Ovary (tissue), 9 donors: ENCODE results near the gene DNAJB8. TPM values are rescaled to one million over a fixed set of nuclear protein-coding genes. Genes with fewer than 3 reads are reported as not detected.

Source experiments
- DNase-seq, 5 donors: peaks; one replicate each; pipeline ENCODE4 v3.0.0-alpha.2; 2019 to 2020
- H3K27ac ChIP-seq, 2 donors: fragments of 200-600 bp; one replicate each; pipeline versions ENCODE4 v1.5.1 to v1.8.0; 2019 to 2022
- H3K27me3 ChIP-seq: fragments of 200-600 bp; one replicate; pipeline ENCODE4 v1.8.0; 2022
- H3K36me3 ChIP-seq: fragments of 200-600 bp; sonication (generic); one replicate; pipeline ENCODE4 v1.5.1; 2019
- H3K4me1 ChIP-seq: one replicate; pipeline ENCODE4 v1.8.1; 2013; ENCODE audit warnings: mild to moderate bottlenecking, moderate library complexity; ENCODE audit not compliant: insufficient read depth
- H3K4me3 ChIP-seq: fragments of 200-600 bp; sonication (generic); one replicate; pipeline ENCODE4 v1.5.1; 2017
- H3K9me3 ChIP-seq, 2 donors: fragments of 200-600 bp in 1 of 2; sonication (generic) in 1 of 2; one replicate each; pipeline versions ENCODE4 v1.5.1 to v1.8.1; 2013 to 2019; ENCODE audit warnings: mild to moderate bottlenecking in 1 of 2, moderate library complexity in 1 of 2
- EP300 ChIP-seq: sonication (generic); formaldehyde crosslinking; IDR thresholded peaks from one replicate; pipeline ENCODE4 v1.6.1; 2017; ENCODE audit warnings: antibody characterized with exemption
- POLR2A ChIP-seq: fragments of 450-650 bp; IDR thresholded peaks from one replicate; pipeline ENCODE4 v1.6.1; 2017; ENCODE audit warnings: antibody characterized with exemption, mild to moderate bottlenecking, moderate library complexity
- WGBS, 3 donors: extraction: QIAGEN DNeasy Blood & Tissue Kit in 1 of 3; methylation state at CpG; one replicate each; pipeline versions ENCODE4 v1.1.5 to v1.1.7; 2013 to 2017; 5-methylcytosine and 5-hydroxymethylcytosine counted together
- intact Hi-C, 4 donors: fragments of 100-400 bp; cut with DNase I; formaldehyde crosslinking; loops; one replicate each; pipeline versions ENCODE4 v1.11.0 to v1.15.1; 2022 to 2023
- polyA plus RNA-seq, 2 donors: library from polyadenylated mRNA; stranded (reverse); fragments of 200-250 nt in 1 of 2; fragments of 350-450 nt in 1 of 2; fragmentation: Illumina TruSeq in 1 of 2; extraction: RNeasy Lipid Tissue Mini Kit (QIAGEN cat#74804) in 1 of 2; gene quantifications; one replicate each; pipeline ENCODE4 v1.2.3, GENCODE V29; 2013 to 2014
- total RNA-seq, 7 donors: library from RNA; depleted of rRNA in 2 of 7; stranded (reverse); fragments of >200 nt in 2 of 7; fragmentation: NEBNext Ultra II Directional in 3 of 7; extraction: Animal tissue kit (Norgen Biotek cat#: 25700) in 3 of 7; gene quantifications; one replicate each; pipeline versions ENCODE4 v1.1.0 to v1.2.4, GENCODE V29; 2016 to 2023
- TF ChIP-seq, protein P1 (sequence below), 3 donors: fragments of 450-650 bp in 2 of 3; fragments of 200-600 bp in 1 of 3; IDR thresholded peaks; one replicate each; pipeline versions ENCODE4 v1.5.1 to v1.8.0; 2016 to 2022; ENCODE audit warnings: antibody characterized with exemption in 3 of 3, mild to moderate bottlenecking in 1 of 3
- donor health status: DM: no; HTN: no; CAD: no; lungs with moderate emphysema.
- donor health status: DM: no; HTN: no; CAD: no.
- donor health status: Bipolar disorder and iron deficiency.
- donor health status: DM: yes; HTN: yes; CAD: no.
- donor health status: DM: no; HTN: no; CAD: no.
- donor health status: DM: yes; HTN: yes; CAD: no.

The DNAJB8 gene
- total and polyA plus RNA-seq, 9 donors: not detected

- intact Hi-C loops: no loop called here
- Histone ChIP-seq H3K4me1 (no peaks in the 10 kb centered on the region), H3K9me3 (no peaks in the 10 kb centered on the region), H3K36me3 (no peaks in the 10 kb centered on the region), H3K4me3 (no peak overlapping the region), H3K27ac (no peak overlapping the region), H3K27me3 (no peaks in the 10 kb centered on the region)
- no peak for DNase-seq
- WGBS, 3 donors: 54 to 61% (median 59%) methylated on average over 13 of the region's 13 CpGs
- TF ChIP-seq, protein P1, sequence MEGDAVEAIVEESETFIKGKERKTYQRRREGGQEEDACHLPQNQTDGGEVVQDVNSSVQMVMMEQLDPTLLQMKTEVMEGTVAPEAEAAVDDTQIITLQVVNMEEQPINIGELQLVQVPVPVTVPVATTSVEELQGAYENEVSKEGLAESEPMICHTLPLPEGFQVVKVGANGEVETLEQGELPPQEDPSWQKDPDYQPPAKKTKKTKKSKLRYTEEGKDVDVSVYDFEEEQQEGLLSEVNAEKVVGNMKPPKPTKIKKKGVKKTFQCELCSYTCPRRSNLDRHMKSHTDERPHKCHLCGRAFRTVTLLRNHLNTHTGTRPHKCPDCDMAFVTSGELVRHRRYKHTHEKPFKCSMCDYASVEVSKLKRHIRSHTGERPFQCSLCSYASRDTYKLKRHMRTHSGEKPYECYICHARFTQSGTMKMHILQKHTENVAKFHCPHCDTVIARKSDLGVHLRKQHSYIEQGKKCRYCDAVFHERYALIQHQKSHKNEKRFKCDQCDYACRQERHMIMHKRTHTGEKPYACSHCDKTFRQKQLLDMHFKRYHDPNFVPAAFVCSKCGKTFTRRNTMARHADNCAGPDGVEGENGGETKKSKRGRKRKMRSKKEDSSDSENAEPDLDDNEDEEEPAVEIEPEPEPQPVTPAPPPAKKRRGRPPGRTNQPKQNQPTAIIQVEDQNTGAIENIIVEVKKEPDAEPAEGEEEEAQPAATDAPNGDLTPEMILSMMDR (IDR thresholded peaks at IDR 0.05): no peak
- TF ChIP-seq EP300: no peak
- no peak for TF ChIP-seq POLR2A
Measured at GRCh38 chr3:128470134-128470899, 3.6 kb upstream of the DNAJB8 start.

DNA sequence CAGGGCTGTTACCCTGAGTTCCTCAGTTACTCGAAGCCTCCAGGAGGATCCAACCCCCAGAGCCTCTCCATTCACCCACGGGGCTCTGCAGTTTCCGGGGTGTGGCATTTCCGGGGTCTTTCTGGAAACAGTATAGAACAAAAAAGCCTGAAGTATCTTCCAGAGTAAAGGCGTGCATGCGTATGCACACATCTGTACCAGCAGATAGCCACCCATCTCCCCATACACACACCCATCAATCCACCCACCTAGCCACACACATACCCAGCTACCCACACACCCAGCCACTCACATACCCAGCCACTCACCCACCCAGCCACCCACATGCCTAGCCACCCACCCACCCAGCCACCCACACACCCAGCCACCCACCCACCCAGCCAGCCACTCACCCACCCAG is 2.9 kb upstream of the DNAJB8 start:
- 82 to 89% (median 87%) methylated on average over 6 of the region's 6 CpGs for WGBS, 3 donors
- no peak overlapping the region for H3K4me3 ChIP-seq
- intact Hi-C loops: no loop called here
- DNase-seq: no peak
- H3K9me3 ChIP-seq: no peaks in the 10 kb centered on the region
- no peak overlapping the region for H3K27ac ChIP-seq
- H3K4me1 ChIP-seq: no peaks in the 10 kb centered on the region
- H3K27me3 ChIP-seq: no peaks in the 10 kb centered on the region
- TF ChIP-seq, protein P1 (IDR thresholded peaks at IDR 0.05): no peak
- TF ChIP-seq EP300 (no peak), POLR2A (no peak)
- H3K36me3 ChIP-seq: no peaks in the 10 kb centered on the region

GRCh38 chr3:128468791-128469527 is 2.3 kb upstream of the DNAJB8 start:
- Histone ChIP-seq H3K9me3 (no peaks in the 10 kb centered on the region), H3K4me3 (no peak overlapping the region), H3K4me1 (no peaks in the 10 kb centered on the region), H3K27ac (no peak overlapping the region), H3K36me3 (no peaks in the 10 kb centered on the region), H3K27me3 (no peaks in the 10 kb centered on the region)
- intact Hi-C loops: no loop called here
- no peak for DNase-seq
- TF ChIP-seq, protein P1 (IDR thresholded peaks at IDR 0.05): no peak
- TF ChIP-seq POLR2A (no peak), EP300 (no peak)
- WGBS, 3 donors: 90 to 95% (median 93%) methylated on average over 10 of the region's 10 CpGs

GRCh38 chr3:128468285-128468790 is 1.6 kb upstream of the DNAJB8 start:
- no peaks in the 10 kb centered on the region for H3K4me1 ChIP-seq
- TF ChIP-seq, protein P1 (IDR thresholded peaks at IDR 0.05): no peak
- no peak for TF ChIP-seq EP300
- TF ChIP-seq POLR2A: no peak
- no peak overlapping the region for H3K27ac ChIP-seq
- DNase-seq: no peak
- WGBS, 3 donors: 77 to 88% (median 79%) methylated on average over 17 of the region's 17 CpGs
- H3K36me3 ChIP-seq: no peaks in the 10 kb centered on the region
- intact Hi-C loops: no loop called here
- H3K27me3 ChIP-seq: no peaks in the 10 kb centered on the region
- H3K9me3 ChIP-seq: no peaks in the 10 kb centered on the region
- H3K4me3 ChIP-seq: no peak overlapping the region
